Suprapubic skin (tissue), 3 donors: ENCODE results near the gene CCDC174.

Experiments
- CTCF ChIP-seq, 2 donors: fragments of 200-600 bp in 1 of 2; fragments of 450-650 bp in 1 of 2; sonication (generic) in 1 of 2; IDR thresholded peaks; one replicate each; pipeline ENCODE4 v1.5.1; 2016 to 2019; ENCODE audit warnings: antibody characterized with exemption in 2 of 2, mild to moderate bottlenecking in 1 of 2, moderate library complexity in 1 of 2
- EP300 ChIP-seq: sonication (generic); formaldehyde crosslinking; IDR thresholded peaks from one replicate; pipeline ENCODE4 v1.6.1; 2017; ENCODE audit warnings: antibody characterized with exemption

DNA sequence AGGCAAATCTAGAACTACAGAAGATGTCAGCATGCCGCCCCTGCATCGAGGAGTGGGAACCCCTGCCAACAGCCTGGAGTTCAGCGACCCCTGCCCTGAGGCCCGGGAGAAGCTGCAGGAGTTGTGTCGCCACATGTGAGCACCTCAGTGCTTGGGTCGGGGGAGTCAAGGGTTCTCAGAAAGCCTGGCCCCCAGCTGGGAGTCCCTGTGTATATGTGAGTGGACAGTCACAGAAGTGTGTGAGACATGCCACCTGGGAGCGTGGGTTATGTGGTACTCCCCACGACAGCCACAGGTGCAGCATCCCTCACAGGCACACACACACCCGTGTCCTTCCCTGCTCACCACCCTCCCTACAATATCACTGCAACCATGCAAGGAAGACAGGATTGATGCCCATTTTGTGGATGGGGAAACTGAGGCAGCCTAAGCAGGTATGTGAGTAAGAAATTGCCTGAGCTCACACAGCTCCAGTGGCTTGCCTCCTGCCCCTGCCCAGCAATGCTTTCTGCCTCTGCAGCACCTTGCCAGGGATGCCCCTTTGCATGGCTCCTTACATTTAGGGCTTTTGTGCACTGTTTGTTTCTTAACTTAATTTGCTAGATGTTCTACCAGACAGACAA, 51.7 kb downstream of the CCDC174 start:
- TF ChIP-seq EP300 (no peak), CTCF (IDR thresholded peaks at IDR 0.05) (no peak)
